HepG2 (cell line): Measurements from ENCODE around the gene SEC14L1. TPM values are rescaled to one million over a fixed set of nuclear protein-coding genes. Genes with fewer than 3 reads are reported as not detected.
A peak's percentile ranks its signal among the peaks of the same experiment; 100 is the strongest.

Experiments used
- ARID2 ChIP-seq: sonication (generic); formaldehyde crosslinking; IDR thresholded peaks from 2 replicates; pipeline ENCODE4 v1.8.1; 2022; ENCODE audit warnings: mild to moderate bottlenecking, missing genetic modification reagents, borderline replicate concordance
- CREB1 ChIP-seq, 2 experiments: fragments of 450-650 bp in 1 of 2; IDR thresholded peaks; 2 replicates each; pipeline ENCODE4 v1.6.1; 2016 to 2017; ENCODE audit warnings: control low read depth in 1 of 2, mild to moderate bottlenecking in 1 of 2, missing compliant biosample characterization in 1 of 2, missing genetic modification characterization in 1 of 2
- EP300 ChIP-seq, 3 experiments: sonication (generic) in 1 of 3; formaldehyde crosslinking in 1 of 3; IDR thresholded peaks; 2 replicates each; pipeline versions ENCODE4 v1.5.1 to v1.6.1; 2011 to 2020; ENCODE audit warnings: low read depth in 2 of 3, low read length in 2 of 3, borderline replicate concordance in 1 of 3, improper control_type of control experiment in 1 of 3, mild to moderate bottlenecking in 1 of 3, missing genetic modification reagents in 1 of 3, moderate library complexity in 1 of 3
- GTF2F1 ChIP-seq: fragments of 150-350 bp; IDR thresholded peaks from 2 replicates; pipeline ENCODE4 v1.6.1; 2014; ENCODE audit warnings: low read length
- HHEX ChIP-seq: IDR thresholded peaks from 2 replicates; pipeline ENCODE4 v1.6.1; 2016; ENCODE audit warnings: control low read depth
- KDM2A ChIP-seq: sonication (generic); formaldehyde crosslinking; IDR thresholded peaks from 2 replicates; pipeline ENCODE4 v1.4.0; 2020; ENCODE audit warnings: low read depth, missing genetic modification reagents, borderline replicate concordance
- MAZ ChIP-seq, 2 experiments: sonication (generic) in 1 of 2; formaldehyde crosslinking in 1 of 2; IDR thresholded peaks; 2 replicates each; pipeline versions ENCODE4 v1.5.0 to v1.6.1; 2012 to 2020; ENCODE audit warnings: low read depth in 2 of 2, mild to moderate bottlenecking in 2 of 2, borderline replicate concordance in 1 of 2, improper control_type of control experiment in 1 of 2, low read length in 1 of 2, missing genetic modification reagents in 1 of 2, moderate library complexity in 1 of 2
- PHF8 ChIP-seq: sonication (generic); formaldehyde crosslinking; IDR thresholded peaks from 2 replicates; pipeline ENCODE4 v1.5.0; 2020; ENCODE audit warnings: missing genetic modification reagents
- PPARG ChIP-seq: conservative IDR thresholded peaks from 2 replicates; pipeline ENCODE4 v1.6.1; 2016; ENCODE audit warnings: missing biosample characterization, missing genetic modification reagents
- SAFB2 ChIP-seq: sonication (generic); formaldehyde crosslinking; IDR thresholded peaks from 2 replicates; pipeline ENCODE4 v1.5.1; 2020; ENCODE audit warnings: missing genetic modification reagents, low read depth, mild to moderate bottlenecking, borderline replicate concordance
- SKI ChIP-seq: fragments of 450-650 bp; IDR thresholded peaks from one replicate; pipeline ENCODE4 v1.6.1; 2018; ENCODE audit warnings: mild to moderate bottlenecking; ENCODE audit not compliant: partially characterized antibody
- SMC3 ChIP-seq: IDR thresholded peaks from 2 replicates; pipeline ENCODE4 v1.6.1; 2011; ENCODE audit warnings: low read length, improper control_type of control experiment
- ZNF446 ChIP-seq: sonication (generic); formaldehyde crosslinking; IDR thresholded peaks from 2 replicates; pipeline ENCODE4 v1.5.0; 2020; ENCODE audit warnings: mild to moderate bottlenecking, missing genetic modification reagents
- ZNF772 ChIP-seq: sonication (generic); formaldehyde crosslinking; IDR thresholded peaks from 2 replicates; pipeline ENCODE4 v1.5.0; 2020; ENCODE audit warnings: mild to moderate bottlenecking, missing genetic modification reagents
- ZNF839 ChIP-seq: sonication (generic); formaldehyde crosslinking; IDR thresholded peaks from 2 replicates; pipeline ENCODE4 v1.4.0; 2020; ENCODE audit warnings: missing genetic modification reagents, mild to moderate bottlenecking, borderline replicate concordance
- polyA plus RNA-seq, 8 experiments: library from polyadenylated mRNA; depleted of rRNA in 3 of 8; stranded (reverse) in 7 of 8; unstranded in 1 of 8; fragments of >200 nt; fragmentation: Illumina TruSeq in 4 of 8; extraction: Trizol in 4 of 8; gene quantifications; 2 replicates each; pipeline versions ENCODE4 v1.2.1 to v1.2.3, GENCODE V29; 2011 to 2016; ENCODE audit warnings: low read depth in 4 of 8, missing spikeins in 1 of 8, mixed read lengths in 1 of 8; ENCODE audit not compliant: insufficient read depth in 1 of 8
- total RNA-seq, 5 experiments: library from RNA; depleted of rRNA; stranded (reverse); fragments of >200 nt; fragmentation: Illumina TruSeq; extraction: Trizol; gene quantifications; 2 replicates each; pipeline ENCODE4 v1.2.3, GENCODE V29; 2016; ENCODE audit warnings: low read depth in 1 of 5
- TF ChIP-seq, protein P1 (sequence below): sonication (generic); formaldehyde crosslinking; IDR thresholded peaks from 2 replicates; pipeline ENCODE4 v1.4.0; 2020; ENCODE audit warnings: missing genetic modification reagents
- TF ChIP-seq, protein P2 (sequence below): sonication (generic); formaldehyde crosslinking; IDR thresholded peaks from 2 replicates; pipeline ENCODE4 v1.5.1; 2020; ENCODE audit warnings: missing genetic modification reagents, mild to moderate bottlenecking, borderline replicate concordance
- TF ChIP-seq, protein P3 (sequence below): IDR thresholded peaks from 2 replicates; pipeline ENCODE4 v1.6.1; 2012; ENCODE audit warnings: low read depth, low read length, improper control_type of control experiment
- TF ChIP-seq, protein P4 (sequence below): IDR thresholded peaks from 2 replicates; pipeline ENCODE4 v1.6.1; 2016

The SEC14L1 gene
- total and polyA plus RNA-seq, 2 of the 13 experiments (the other 11 are each of a cell fraction or from before 2014, with no cell fraction given), result 26.3 to 43.9 TPM

DNA sequence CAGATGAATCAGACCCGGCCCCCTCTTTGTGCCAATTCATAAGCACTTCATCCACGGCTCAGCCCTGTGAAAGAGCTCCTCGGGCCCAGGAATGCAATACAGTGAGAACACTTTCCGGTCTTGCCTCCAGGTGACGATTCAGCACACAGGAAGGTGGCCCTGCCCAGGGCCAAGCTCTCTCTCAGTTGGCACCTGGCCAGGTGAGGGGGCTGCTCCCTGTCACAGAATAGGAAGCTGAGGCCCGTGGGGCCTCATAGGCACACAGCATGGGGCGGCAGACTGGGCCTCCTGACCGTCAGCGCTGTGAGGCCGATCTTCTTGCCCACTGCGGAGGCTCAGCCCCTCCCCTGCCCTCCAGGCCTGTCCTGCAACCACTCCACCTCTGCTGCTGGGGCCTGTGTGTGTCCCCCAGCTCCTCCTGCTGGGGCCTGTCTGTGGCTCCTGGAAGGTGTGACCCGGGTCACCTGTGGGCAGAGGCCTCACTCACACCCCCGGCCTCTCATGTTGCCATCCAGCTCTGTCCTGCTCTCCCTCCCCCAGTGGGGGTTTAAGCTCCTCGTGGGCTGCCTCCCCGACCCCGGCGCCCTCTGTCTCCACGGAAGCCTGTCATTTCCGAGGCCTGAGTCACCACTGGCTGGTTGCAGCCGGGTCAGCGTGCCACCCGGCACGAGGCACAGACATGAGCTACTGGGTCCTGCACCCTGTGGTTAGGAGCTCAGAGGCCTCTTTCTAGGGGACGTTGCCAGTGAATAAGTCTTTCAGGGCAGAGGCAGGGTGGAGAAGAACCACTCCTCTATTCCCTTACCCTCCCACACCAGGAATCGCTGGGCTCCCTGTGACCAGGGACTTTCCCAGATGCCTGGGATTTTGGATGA is 114.4 kb downstream of the SEC14L1 start (continued):
- no peak for TF ChIP-seq MAZ (IDR thresholded peaks at IDR 0.05; ENCODE audit: borderline replicate concordance, low read depth, low read length)
- peak; percentile 59 for TF ChIP-seq MAZ (CRISPR knock-in tag; IDR thresholded peaks at IDR 0.05; ENCODE audit: low read depth)
- TF ChIP-seq ZNF839 (CRISPR knock-in tag), result 0 out of 2 replicates have a peak, but pooled peaks have one; percentile 39
- TF ChIP-seq SAFB2 (CRISPR knock-in tag), result peak; percentile 68; the same call in 1 of the 2 replicates
- 0 out of 2 replicates have a peak, but pooled peaks have one; percentile 25 for TF ChIP-seq PPARG (CRISPR knock-in tag)
- TF ChIP-seq EP300 (IDR thresholded peaks at IDR 0.05; ENCODE audit: low read depth in 2 of 2, low read length in 2 of 2), result peak; percentile 31 to 43; a peak in 2 of 4 replicates
- TF ChIP-seq EP300 (CRISPR knock-in tag; IDR thresholded peaks at IDR 0.05; ENCODE audit: borderline replicate concordance), result 0 out of 2 replicates have a peak, but pooled peaks have one; percentile 18
- no peak for TF ChIP-seq ZNF772 (CRISPR knock-in tag)
- peak; percentile 39 for TF ChIP-seq PHF8 (CRISPR knock-in tag)
- 0 out of 2 replicates have a peak, but pooled peaks have one; percentile 49 for TF ChIP-seq ARID2 (CRISPR knock-in tag)
- TF ChIP-seq CREB1 (IDR thresholded peaks at IDR 0.05), result no peak
- TF ChIP-seq CREB1 (CRISPR knock-in tag; IDR thresholded peaks at IDR 0.05), result no peak
- peak; percentile 60; the same call in 1 of the 2 replicates for TF ChIP-seq GTF2F1
- peak; percentile 76 for TF ChIP-seq SKI
- no peak for TF ChIP-seq ZNF446 (CRISPR knock-in tag)
- TF ChIP-seq, protein P1, sequence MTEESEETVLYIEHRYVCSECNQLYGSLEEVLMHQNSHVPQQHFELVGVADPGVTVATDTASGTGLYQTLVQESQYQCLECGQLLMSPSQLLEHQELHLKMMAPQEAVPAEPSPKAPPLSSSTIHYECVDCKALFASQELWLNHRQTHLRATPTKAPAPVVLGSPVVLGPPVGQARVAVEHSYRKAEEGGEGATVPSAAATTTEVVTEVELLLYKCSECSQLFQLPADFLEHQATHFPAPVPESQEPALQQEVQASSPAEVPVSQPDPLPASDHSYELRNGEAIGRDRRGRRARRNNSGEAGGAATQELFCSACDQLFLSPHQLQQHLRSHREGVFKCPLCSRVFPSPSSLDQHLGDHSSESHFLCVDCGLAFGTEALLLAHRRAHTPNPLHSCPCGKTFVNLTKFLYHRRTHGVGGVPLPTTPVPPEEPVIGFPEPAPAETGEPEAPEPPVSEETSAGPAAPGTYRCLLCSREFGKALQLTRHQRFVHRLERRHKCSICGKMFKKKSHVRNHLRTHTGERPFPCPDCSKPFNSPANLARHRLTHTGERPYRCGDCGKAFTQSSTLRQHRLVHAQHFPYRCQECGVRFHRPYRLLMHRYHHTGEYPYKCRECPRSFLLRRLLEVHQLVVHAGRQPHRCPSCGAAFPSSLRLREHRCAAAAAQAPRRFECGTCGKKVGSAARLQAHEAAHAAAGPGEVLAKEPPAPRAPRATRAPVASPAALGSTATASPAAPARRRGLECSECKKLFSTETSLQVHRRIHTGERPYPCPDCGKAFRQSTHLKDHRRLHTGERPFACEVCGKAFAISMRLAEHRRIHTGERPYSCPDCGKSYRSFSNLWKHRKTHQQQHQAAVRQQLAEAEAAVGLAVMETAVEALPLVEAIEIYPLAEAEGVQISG (CRISPR knock-in tag), result peak; percentile 59; the same call in 1 of the 2 replicates
- 0 out of 2 replicates have a peak, but pooled peaks have one; percentile 4 for TF ChIP-seq HHEX (CRISPR knock-in tag)
- TF ChIP-seq, protein P2, sequence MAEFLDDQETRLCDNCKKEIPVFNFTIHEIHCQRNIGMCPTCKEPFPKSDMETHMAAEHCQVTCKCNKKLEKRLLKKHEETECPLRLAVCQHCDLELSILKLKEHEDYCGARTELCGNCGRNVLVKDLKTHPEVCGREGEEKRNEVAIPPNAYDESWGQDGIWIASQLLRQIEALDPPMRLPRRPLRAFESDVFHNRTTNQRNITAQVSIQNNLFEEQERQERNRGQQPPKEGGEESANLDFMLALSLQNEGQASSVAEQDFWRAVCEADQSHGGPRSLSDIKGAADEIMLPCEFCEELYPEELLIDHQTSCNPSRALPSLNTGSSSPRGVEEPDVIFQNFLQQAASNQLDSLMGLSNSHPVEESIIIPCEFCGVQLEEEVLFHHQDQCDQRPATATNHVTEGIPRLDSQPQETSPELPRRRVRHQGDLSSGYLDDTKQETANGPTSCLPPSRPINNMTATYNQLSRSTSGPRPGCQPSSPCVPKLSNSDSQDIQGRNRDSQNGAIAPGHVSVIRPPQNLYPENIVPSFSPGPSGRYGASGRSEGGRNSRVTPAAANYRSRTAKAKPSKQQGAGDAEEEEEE (CRISPR knock-in tag), result no peak
- TF ChIP-seq KDM2A (CRISPR knock-in tag), result peak; percentile 40; the same call in 1 of the 2 replicates
- no peak for TF ChIP-seq SMC3
- TF ChIP-seq, protein P3, sequence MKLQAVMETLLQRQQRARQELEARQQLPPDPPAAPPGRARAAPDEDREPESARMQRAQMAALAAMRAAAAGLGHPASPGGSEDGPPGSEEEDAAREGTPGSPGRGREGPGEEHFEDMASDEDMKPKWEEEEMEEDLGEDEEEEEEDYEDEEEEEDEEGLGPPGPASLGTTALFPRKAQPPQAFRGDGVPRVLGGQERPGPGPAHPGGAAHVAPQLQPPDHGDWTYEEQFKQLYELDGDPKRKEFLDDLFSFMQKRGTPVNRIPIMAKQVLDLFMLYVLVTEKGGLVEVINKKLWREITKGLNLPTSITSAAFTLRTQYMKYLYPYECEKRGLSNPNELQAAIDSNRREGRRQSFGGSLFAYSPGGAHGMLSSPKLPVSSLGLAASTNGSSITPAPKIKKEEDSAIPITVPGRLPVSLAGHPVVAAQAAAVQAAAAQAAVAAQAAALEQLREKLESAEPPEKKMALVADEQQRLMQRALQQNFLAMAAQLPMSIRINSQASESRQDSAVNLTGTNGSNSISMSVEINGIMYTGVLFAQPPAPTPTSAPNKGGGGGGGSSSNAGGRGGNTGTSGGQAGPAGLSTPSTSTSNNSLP, result no peak
- TF ChIP-seq, protein P4, sequence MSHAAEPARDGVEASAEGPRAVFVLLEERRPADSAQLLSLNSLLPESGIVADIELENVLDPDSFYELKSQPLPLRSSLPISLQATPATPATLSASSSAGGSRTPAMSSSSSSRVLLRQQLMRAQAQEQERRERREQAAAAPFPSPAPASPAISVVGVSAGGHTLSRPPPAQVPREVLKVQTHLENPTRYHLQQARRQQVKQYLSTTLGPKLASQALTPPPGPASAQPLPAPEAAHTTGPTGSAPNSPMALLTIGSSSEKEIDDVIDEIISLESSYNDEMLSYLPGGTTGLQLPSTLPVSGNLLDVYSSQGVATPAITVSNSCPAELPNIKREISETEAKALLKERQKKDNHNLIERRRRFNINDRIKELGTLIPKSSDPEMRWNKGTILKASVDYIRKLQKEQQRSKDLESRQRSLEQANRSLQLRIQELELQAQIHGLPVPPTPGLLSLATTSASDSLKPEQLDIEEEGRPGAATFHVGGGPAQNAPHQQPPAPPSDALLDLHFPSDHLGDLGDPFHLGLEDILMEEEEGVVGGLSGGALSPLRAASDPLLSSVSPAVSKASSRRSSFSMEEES (CRISPR knock-in tag), result 0 out of 2 replicates have a peak, but pooled peaks have one; percentile 46
